HL-60 (cell line): ENCODE data around the gene ME2.

Experiments used
- DNase-seq, 2 experiments: peaks; one replicate each; pipeline ENCODE4 v3.0.0-alpha.2; 2010 to 2020; ENCODE audit warnings: low read depth in 1 of 2, low spot score in 1 of 2
- H3K27ac ChIP-seq: fragments of 250-450 bp; sonication (Bioruptor Pico); replicated peaks from 2 replicates; pipeline ENCODE4 v1.5.1; 2020; ENCODE audit warnings: mild to moderate bottlenecking, moderate library complexity
- H3K27me3 ChIP-seq: fragments of 250-450 bp; sonication (Bioruptor Pico); 2 replicates; pipeline ENCODE4 v1.5.1; 2021; ENCODE audit warnings: mild to moderate bottlenecking, moderate library complexity; ENCODE audit not compliant: insufficient read depth, poor library complexity, severe bottlenecking
- H3K4me3 ChIP-seq: replicated peaks from 2 replicates; pipeline ENCODE4 v1.5.1; 2011; ENCODE audit warnings: mild to moderate bottlenecking, control low read depth, low read length; ENCODE audit not compliant: insufficient read depth
- CTCF ChIP-seq: IDR thresholded peaks from one replicate; pipeline ENCODE4 v1.5.1; 2011; ENCODE audit warnings: low read length, control low read depth, inconsistent platforms; ENCODE audit not compliant: insufficient read depth
- GABPA ChIP-seq: IDR thresholded peaks from 2 replicates; pipeline ENCODE4 v1.6.1; 2012; ENCODE audit warnings: low read depth
- POLR2AphosphoS5 ChIP-seq: IDR thresholded peaks from 2 replicates; pipeline ENCODE4 v1.6.1; 2012; ENCODE audit warnings: low read depth
- REST ChIP-seq: IDR thresholded peaks from 2 replicates; pipeline ENCODE4 v1.6.1; 2012; ENCODE audit warnings: low read depth; ENCODE audit not compliant: insufficient replicate concordance
- SPI1 ChIP-seq: IDR thresholded peaks from 2 replicates; pipeline ENCODE4 v1.6.1; 2012; ENCODE audit warnings: low read depth, mild to moderate bottlenecking, borderline replicate concordance

The ME2 gene

GRCh38 chr18:50870138-50870845 lies 8.6 kb upstream of the ME2 start:
- DNase-seq, result no peak
- no peak overlapping the region for H3K4me3 ChIP-seq
- H3K27ac ChIP-seq, result no peak overlapping the region
- H3K27me3 ChIP-seq, result no peaks in the 10 kb centered on the region
- TF ChIP-seq POLR2AphosphoS5 (no peak), REST (no peak), CTCF (no peak), GABPA (no peak), SPI1 (no peak)

- DNase-seq, result no peak
- TF ChIP-seq CTCF (no peak), REST (no peak)
- Histone ChIP-seq H3K4me3 (no peak overlapping the region), H3K27me3 (no peaks in the 10 kb centered on the region), H3K27ac (no peak overlapping the region)
Observed at GRCh38 chr18:50871846-50872245, 7.1 kb upstream of the ME2 start.

- H3K27ac ChIP-seq, result no peak overlapping the region
- no peak for DNase-seq
- TF ChIP-seq CTCF (no peak), POLR2AphosphoS5 (no peak), REST (no peak), GABPA (no peak), SPI1 (no peak)
- H3K4me3 ChIP-seq, result no peak overlapping the region
- H3K27me3 ChIP-seq, result no peaks in the 10 kb centered on the region
Observed at GRCh38 chr18:50875966-50876536, 2.9 kb upstream of the ME2 start.
